GM21825 (cell line): ENCODE data around the gene MALAT1.
"Not testable (repeated sequence)": the region's sequence is repeated elsewhere in the genome, so short reads cannot be mapped to it uniquely, and the experiment has no call there.

Experiments
- ATAC-seq: cut with Tn5 transposase; IDR thresholded peaks from one replicate; pipeline ENCODE4 v1.9.1; 2021; ENCODE audit warnings: mild to moderate bottlenecking, moderate library complexity; ENCODE audit not compliant: unreplicated experiment

The MALAT1 gene

DNA sequence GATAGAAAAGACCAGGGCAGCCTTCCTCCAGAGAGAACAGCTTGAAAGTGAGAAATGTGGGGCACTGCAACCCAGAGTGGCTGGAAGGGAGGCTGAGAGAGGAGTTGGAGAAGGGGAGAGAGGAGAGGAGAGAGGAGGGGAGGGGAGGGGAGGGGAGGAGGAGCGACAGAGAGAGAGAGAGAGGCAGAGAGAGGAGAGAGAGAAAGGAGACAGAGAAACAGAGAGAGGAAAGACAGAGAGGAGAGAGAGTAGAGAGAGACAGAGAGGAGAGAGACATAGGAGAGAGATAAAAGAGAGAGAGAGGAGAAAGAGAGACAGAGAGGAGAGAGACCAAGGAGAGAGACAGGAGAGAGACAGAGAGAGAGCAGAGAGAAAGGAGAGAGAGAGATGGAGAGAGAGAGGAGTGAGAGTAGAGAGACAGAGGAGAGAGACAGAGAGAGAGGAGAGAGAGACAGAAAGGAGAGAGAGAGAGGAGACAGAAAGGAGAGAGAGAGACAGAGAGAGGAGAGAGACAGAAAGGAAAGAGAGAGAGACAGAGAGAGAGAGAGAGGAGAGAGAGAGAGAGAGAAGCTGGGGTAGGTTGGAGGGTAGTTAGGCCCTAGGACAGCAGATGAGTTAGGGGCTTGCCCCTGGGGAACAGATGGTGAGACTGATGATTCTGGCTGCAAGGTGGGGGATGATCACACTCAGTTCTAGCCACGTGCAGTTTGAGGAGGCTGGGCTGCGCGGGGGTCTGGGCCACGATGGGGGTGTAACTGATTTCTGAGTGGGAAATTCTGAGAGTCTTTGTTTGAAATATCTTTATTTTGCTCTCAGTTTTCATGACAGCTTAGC lies 17.5 kb downstream of the MALAT1 start:
- no peak for ATAC-seq

DNA sequence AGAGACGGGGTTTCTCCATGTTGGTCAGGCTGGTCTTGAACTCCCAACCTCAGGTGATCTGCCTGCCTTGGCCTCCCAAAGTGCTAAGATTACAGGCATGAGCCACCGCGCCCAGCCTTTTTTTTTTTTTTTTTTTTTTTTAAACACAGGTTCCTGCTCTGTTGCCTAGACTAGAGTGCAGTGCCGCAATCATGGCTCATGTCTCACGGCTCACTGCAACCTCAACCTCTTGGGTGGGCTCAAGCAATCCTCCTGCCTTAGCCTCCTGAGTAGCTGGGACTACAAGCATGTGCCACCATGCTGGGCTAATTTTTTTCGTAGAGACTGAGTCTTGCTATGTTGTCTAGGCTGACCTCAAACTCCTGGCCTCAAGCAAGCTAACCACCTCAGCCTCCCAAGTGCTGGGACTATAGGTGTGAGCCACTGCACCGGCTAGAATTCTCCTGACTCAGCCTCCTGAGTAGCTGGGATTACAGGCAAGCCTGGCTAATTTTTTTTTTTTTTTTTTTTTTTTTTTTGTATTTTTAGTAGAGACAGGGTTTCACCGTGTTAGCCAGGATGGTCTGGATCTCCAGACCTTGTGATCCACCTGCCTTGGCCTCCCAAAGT lies 20.2 kb downstream of the MALAT1 start:
- not testable (repeated sequence) for ATAC-seq

DNA sequence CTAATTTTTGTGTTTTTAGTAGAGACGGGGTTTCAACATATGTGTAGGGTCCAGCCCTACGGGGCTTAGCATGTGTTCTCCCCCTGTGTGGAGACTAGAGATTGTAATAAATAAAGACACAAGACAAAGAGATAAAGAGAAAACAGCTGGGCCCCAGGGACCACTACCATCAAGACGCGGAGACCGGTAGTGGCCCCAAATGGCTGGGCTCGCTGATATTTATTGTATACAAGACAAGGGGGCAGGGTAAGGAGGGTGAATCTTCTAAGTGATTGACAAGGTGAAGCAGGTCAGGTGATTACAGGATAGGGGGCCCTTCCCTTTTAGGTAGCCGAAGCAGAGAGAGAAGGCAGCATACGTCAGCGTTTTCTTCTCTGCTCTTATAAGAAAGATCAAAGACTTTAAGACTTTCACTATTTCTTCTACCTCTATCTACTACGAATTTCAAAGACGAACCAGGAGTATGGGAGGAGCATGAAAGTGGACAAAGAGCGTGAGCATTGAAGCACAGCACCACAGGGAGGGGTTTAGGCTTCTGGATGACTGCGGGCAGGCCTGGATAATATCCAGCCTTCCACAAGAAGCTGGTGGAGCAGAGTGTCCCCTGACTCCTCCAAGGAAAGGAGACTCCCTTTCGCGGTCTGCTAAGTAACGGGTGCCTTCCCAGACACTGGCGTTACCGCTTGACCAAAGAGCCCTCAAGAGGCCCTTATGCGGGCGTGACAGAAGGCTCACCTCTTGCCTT lies 23.1 kb downstream of the MALAT1 start:
- not testable (repeated sequence) for ATAC-seq

DNA sequence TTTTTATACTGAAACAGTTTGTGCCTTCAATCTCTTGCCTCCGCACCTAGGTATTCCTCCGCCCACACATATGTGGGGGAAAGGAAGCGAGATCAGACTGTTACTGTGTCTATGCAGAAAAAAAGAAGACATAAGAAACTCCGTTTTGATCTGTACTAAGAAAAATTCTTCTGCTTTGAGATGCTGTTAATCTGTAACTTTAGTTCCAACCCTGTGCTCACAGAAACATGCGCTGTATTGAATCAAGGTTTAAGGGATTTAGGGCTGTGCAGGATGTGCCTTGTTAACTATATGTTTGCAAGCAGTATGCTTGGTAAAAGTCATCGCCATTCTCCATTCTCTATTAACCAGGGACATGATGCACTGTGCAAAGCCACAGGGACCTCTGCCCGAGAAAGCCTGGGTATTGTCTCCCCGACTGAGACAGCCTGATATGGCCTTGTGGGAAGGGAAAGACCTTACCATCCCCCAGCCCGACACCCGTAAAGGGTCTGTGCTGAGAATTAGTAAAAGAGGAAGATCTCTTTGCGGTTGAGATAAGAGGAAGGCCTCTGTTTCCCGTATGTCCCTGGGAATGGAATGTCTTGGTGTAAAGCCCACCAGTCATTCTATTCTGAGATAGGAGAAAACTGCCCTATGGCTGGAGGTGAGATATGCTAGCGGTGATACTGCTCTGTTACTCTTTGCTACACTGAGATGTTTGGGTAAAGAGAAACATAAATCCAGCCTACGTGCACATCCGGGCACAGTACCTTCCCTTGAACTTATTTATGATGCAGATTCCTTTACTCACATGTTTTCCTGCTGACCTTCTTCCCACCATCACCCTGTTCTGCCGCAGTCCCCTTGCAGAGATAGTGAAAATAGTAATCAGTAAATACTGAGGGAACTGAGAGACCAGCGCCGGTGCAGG lies 24.1 kb downstream of the MALAT1 start:
- not testable (repeated sequence) for ATAC-seq

DNA sequence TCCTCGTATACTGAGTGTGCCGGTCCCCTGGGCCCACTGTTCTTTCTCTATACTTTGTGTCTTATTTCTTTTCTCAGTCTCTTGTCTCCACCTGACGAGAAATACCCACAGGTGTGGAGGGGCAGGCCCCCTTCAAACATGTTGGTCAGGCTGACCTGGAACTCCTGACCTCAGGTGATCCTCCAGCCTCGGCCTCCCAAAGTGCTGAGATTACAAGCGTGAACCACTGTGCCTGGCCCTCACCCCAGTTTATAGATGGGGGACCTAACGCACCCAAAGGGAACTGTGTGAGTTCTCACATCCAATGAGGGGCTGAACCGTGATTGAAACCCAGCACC lies 24.8 kb downstream of the MALAT1 start:
- not testable (repeated sequence) for ATAC-seq

- no peak for ATAC-seq
Measured at GRCh38 chr11:65524014-65524740, 25.3 kb downstream of the MALAT1 start.

DNA sequence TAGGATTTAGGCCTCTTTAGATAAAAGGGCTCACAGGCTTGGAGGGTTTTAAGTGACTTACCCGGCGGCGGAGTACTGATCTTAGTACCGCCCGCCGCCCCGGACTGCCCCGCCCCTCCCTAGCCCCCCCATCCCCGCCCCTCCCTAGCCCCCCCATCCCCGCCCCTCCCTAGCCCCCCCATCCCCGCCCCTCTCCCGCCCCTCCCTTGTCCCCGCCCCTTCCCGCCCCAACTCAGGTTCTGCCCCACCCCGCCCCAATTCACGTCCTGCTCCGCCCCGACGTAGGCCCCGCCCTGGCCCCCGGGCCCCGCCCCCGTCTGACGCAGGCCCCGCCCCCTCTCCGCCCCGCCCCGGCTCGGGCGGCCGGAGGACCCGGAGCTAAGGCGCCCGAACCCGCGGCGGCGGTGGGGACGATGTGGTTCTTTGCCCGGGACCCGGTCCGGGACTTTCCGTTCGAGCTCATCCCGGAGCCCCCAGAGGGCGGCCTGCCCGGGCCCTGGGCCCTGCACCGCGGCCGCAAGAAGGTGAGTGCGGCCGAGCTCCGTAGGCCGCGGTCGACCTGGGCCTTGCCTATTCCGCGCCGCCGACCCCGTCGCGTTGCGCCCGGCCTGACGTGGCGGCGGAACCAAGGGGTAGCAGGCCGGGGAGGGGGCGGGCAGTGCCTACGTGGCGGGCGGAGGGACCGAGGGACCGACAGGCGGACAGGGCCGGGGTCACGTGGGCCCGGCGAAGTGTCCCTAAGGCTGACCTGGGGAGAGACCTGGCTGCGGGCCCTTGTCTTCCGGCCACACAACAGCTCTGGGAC lies 26.1 kb downstream of the MALAT1 start, which contains the start of gene SCYL1:
SCYL1 (plus strand) TSS at position 343 of the 805 bp plus-strand sequence; CDS start at position 414, 71 bp downstream.
- ATAC-seq, result peak; percentile 53

- no peak for ATAC-seq
Measured at GRCh38 chr11:65525546-65526480, 27.0 kb downstream of the MALAT1 start.

DNA sequence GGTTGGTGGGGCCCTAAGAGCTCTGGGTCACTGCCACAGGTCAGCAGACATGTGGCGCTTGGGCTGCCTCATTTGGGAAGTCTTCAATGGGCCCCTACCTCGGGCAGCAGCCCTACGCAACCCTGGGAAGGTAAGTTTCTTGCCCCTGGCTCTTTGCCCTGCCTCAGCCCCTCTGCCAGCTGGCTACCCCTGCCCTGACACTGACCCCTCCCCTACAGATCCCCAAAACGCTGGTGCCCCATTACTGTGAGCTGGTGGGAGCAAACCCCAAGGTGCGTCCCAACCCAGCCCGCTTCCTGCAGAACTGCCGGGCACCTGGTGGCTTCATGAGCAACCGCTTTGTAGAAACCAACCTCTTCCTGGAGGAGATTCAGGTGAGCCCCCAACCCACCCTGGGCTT lies 27.9 kb downstream of the MALAT1 start:
- no peak for ATAC-seq

GRCh38 chr11:65528819-65529350 lies 30.0 kb downstream of the MALAT1 start:
- no peak for ATAC-seq

DNA sequence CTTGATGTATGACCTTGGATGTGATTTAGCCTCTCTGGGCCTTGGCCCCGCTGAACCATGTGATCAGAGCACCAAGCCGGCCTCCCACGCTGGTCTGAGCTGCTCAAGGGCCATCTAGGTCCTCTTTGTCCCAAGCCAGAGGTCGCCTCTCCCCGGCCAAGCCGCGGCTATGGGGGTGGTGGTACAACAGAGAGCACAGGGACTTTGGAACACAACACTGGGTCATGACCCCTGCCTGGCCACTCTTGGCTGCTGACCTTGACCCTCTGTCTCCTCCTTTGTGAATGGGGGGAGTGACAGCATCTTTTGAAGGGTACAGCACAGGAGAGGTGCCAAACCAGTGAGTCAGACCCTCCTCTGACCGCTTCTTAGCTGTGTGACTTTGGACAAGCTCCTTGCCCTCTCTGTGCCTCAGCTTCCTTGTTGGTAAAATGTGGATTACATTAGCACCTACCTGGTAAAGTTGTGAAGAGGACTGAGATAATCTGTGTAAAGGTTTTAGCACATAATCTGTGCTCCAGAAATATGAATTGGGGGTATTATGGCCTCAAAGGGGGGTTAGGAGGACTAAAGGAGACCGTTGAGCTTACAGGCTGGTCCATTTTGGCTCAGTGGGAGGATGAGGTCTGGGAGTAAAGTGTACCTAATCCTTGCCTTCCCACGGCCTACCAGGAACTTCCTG lies 30.8 kb downstream of the MALAT1 start:
- ATAC-seq, result no peak

DNA sequence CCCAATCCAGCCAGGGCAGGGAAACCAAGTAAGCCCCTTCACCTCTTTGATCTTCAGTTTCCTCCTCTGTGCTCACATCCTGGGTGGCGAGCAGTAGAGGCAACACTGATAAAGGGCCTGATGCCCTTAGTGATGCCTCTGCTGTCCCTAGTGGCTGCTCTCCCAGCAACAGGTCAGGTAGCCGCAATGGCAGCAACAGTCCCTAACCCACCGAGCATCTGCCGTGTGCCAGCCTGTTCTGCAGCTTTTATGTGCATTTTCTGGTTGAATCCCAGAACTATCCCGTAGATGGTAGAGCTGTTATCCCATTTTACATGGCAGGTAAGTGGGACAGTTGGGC lies 31.3 kb downstream of the MALAT1 start:
- ATAC-seq, result no peak

DNA sequence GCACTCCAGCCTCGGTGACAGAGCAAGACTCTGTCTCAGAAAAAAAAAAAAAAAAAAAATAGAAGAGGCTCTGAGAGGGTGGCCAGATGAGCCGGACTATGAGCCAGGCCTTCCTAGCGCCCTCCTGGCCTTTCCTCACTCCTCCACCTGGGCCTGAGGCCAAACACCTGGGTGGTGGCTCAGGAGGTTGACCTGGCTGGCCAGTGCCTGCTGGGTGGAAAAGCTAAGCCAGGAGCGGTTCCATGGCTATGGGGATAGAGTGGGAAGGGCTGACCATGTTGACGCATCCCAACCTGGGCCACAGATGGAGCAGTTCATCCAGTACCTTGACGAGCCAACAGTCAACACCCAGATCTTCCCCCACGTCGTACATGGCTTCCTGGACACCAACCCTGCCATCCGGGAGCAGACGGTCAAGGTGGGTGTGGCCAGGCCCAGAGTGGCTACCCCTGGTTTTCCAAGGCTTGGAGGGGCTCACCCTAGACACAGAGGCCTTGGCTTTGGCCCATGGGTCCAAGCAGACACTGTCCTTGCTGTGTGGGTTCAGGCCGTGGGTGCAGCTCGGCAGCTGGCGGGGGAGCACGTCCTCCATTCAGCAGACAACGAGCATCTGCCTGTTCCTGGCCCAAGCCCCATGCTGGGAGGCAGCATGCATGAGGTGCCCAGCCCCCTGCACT lies 33.7 kb downstream of the MALAT1 start:
- ATAC-seq, result no peak

DNA sequence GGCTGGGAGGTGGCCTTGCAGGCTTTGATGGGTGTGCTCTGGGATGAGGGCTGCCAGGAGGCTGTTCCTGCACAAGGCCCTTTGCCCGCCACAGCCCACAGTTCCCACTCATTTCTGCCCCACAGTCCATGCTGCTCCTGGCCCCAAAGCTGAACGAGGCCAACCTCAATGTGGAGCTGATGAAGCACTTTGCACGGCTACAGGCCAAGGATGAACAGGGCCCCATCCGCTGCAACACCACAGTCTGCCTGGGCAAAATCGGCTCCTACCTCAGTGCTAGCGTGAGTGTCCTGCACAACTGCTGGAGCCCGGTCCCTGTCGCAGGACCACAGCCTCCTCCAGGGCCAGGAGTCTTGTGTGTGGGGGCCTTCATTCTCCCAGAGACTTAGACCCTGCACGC lies 36.3 kb downstream of the MALAT1 start:
- no peak for ATAC-seq

DNA sequence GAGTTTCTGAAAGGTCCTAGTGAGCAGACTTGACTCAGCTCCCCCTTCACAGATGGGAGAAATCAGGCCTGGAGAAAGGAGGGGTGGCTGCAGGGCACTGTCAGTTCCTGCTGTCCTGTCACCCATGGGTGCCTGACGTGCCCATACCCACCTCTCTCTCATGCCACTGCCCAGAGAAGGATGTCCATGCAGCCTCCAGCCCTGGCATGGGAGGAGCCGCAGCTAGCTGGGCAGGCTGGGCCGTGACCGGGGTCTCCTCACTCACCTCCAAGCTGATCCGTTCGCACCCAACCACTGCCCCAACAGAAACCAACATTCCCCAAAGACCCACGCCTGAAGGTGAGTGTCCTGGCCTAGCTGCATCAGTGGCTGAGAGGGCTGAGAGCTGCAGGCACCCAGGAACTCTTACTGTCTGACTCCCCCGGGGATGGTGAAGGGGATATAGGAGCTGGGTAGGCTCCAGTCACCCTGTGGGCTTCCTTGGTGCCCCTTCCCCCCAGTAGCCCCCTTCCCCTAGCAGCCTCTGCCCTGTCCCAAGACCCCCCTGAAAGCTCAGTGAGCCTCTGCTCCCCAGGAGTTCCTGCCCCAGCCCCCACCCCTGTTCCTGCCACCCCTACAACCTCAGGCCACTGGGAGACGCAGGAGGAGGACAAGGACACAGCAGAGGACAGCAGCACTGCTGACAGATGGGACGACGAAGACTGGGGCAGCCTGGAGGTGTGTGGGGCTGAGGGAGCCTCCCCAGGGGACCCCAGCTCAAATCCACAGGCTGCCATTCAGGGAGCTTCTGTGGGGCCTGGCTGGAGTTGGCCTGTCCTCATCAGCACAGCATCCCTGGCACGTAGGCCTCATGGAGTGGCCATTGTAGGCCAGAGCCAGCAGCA lies 37.8 kb downstream of the MALAT1 start:
- no peak for ATAC-seq

GRCh38 chr11:65537296-65537597 lies 38.4 kb downstream of the MALAT1 start:
- no peak for ATAC-seq
